NCI-H446 (cell line): ENCODE results near the gene TCEA3.

Experiments
- DNase-seq, 2 experiments: peaks; one replicate each; lab custom pipeline; 2025; lab: John Stamatoyannopoulos, UW

TCEA3 gene

DNA sequence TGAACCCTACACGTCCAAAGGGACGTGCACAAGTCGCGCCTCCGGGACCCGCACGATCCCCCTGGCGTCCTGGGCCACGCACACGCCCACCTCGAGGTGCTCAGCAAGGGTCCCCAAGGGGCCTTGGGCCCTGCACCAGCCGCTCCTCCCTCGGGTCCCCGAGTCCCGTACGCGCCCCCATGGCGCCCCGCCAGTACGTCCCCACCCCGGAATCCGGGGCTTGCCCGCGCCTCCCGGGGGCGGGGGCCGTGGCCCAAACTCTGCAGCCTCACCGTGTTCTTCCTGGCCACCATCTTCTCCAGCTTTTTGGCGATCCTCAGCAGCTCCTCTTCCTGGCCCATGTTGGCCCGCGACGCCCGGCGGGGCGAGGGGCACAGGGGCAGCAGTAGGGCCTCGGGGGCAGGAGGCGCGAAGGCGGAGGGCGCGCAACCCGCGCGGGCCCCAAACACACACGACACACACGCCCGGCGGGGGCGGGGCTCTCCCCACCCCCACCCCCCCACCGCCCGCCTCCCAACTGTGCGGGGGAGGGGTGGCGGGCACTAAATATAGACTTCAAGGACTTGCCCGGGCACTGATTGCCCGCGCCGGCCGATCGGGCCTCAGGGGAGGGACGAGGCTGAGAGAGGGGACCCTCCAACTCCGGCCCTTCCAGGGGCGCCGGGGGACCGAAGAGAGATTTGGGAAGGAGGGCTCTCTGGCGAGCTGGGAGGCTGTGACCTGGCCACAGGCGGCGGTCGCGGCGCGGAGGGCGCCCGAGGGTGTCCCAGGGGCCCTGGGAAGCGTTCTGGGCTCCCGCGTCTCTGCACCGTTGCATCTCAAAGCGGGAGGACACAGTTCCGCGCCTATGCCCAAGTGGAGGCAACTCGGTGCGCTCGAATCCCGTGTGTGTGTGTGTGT, at the start of gene TCEA3:
TCEA3 (minus strand) TSS at position 456 of the 900 bp plus-strand sequence; CDS start at position 341, 115 bp downstream.
- DNase-seq: no peak

DNA sequence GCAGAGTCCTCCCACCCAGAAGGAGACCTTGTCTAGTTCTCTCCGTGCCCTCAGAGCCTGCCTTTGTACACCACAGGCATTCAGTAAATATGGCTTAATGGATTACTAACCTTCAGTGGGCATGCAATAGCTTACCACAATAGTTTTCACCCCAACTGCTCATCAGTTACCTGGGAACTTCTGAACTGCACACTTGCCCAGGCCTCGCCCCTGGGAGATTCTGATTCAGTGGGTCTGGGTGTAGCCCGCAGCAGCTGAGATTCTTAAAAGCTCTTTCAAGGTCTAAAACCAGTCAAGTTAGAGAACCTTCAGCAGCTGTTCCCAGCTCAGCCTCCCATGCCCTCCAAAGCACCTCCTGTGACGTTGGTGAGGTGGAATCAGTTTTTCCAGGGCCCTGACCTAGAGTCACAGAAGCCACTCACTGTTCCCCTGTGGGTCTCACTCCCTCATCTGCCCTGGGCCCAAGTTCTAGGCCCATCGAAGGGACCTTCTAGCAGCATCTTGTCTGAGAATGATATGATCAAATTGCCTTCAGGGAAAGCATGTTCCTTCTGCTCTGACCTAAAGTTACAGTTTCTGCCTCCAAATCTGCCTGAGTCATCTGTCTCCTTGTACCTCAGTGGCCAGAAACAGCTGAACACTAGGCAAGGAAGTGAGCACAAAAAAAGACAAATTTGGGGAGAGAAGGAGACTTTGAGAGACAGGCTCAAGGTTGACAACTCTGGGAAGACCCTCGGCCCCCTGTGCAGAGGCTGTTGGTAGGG, 48.7 kb upstream of the TCEA3 start:
- DNase-seq: no peak

DNA sequence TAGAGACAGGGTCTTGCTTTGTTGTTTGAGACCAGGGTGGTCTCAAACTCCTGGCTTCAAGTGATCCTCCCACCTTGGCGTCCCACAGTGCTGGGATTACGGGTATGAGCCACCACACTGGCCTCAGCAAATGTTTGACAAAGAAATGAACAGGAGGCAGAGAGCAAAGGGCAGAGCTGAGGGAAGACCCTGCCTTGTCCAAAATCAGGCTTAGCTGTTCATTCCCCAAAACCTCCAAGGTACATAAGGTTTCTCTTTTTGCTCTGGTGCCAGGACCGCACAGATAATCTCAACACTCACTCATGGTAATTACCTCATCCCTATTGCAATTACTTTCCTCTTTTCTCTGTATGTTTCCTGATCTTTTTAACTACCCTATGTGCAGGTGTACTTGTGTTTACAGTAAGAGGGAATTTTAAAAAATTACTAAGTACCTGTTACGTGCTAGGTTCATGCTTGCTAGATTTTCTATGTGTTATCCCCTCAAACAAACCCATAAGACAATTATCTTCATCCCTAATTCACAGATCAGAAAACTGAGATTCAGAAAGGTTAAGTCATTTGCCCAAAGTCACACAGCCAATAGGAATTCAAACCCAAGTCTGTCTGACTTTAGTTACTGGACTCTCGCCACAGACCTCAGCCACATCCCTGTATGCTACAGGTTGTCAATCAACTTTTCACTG, 47.9 kb upstream of the TCEA3 start:
- no peak for DNase-seq

DNA sequence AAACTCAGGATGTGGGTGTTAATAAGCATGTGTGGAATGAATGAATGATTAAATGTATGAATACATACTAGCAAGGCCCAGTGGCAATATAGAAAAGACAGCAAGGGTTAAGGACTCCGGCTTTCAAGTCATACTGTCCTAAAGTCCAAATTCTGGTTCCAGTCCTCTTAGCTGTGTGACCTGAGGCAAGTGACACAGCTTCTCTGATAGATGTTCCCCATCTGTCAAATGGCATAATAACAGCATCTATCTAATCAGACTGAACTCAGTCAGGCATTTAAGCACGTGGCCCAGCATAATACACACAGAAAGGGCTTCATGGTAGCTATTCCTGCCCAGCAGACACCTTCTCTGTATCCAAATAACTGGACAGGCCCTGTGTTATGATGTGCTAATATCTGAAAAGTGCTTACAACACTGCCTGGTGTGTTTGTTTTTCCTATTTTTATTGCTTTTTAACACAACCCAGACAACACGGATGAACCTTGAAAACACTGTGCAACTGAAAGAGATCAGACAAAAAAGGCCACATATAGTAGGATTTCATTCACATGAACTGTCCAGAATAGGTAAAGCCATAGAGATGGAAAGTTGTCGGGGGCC, 47.0 kb upstream of the TCEA3 start:
- DNase-seq: no peak

DNA sequence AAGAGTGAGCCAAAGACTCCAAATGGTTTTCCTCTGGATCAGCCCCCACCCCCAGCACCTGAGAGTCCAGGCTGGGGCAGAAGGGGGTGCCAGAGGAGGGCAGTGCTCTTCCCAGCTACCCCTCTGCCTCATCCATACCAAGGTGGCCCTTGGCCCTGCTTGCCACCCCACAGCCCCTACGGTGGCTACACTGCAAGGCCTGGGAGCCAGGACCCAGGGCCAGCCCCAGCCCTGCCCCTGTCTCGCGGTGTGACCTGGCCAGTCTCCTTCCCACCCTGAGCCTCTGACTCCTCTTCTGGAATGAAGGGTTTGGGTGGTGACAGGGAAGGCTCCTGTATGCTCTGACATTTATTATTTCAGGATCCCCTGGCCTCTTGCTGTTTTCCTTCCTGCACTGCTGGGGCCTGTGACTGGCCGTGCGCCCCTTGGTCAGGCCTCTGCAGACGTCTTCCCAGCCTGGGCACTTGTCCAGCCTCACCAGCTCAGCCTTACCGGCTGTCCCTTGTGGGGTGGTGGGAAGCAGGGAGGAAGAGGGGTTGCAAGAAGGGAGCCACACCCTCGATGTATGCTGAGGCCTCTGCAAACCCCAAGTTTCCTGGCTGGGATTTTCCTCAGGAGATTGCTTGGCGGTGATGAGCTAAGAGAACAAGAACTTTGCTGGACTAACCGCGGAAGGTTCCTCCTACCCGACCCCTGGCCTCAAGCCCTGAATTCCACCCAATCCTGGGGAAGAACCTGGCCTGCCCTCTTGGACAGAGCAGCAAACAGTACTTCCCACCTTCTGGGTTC, 45.9 kb upstream of the TCEA3 start:
- no peak for DNase-seq

DNA sequence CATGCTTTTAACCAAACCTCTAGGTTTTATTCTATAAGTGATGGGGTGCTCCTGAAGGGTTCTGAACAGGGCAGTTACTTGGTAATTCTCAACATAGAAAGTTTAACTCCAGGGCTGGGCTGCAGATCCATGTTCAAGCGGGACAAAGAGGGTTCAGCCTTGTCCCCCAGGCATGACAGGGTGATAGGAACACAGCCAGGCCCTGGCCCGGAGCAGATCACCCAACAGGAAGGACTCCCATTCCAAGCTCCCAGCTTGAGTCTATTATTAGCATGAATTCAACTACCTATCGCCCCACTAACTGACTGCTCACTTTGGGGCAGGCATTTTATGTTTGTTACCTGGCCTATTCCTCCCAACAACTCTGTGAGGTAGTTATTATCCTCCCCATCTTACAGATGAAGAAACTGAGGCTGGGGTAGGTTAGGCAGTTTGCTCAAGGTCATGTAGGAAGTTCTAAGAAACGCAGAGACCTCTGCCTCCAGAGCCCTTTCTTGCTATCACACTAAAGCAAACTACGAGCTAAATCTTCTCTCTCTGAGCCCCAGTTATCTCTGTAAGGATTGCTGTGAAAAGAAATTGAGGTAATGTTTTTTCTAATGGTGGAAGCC, 44.9 kb upstream of the TCEA3 start:
- DNase-seq: no peak

DNA sequence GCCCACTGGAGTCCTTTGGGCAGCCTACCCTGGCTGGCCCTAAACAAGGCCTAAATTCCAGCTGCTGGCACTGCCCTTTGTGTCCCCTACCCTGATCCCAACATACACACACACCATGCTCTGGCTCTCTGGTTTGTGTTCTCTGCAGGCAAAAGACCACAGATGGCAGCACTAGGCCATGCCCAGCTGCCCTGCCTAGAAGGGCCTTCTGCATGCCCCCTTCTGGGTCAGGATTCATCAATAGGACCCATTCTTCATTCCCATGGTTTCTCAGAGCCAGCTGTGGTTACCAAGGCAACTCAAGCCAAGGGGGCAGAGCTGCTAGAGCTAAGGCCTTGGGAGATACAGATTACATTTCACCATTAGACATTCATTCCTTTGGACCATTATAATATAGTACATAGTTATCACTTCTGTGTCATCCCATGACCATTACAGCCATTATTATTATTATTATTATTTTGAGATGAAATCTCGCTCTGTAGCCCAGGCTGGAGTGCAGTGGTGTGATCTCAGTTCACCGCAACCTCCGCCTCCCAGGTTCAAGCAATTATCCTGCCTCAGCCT, 42.0 kb upstream of the TCEA3 start:
- no peak for DNase-seq

DNA sequence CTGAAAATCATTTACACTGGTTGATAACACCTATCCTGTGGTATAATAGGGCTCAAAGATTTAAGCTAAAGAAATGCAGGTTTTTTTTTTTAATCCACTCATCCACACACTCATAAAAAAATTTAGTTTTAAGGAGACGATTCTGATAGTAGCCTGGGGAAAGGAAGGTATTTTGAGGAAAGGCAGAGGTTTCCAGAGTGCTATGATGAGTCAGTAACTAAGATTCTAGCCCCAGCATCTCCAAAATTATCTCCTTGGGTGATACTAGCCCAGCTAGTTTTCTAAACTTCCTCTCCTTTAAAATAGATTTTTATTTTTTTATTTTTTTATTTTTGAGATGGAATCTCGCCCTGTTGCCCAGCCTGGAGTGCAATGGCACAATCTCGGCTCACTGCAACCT, 38.7 kb upstream of the TCEA3 start:
- DNase-seq: no peak

DNA sequence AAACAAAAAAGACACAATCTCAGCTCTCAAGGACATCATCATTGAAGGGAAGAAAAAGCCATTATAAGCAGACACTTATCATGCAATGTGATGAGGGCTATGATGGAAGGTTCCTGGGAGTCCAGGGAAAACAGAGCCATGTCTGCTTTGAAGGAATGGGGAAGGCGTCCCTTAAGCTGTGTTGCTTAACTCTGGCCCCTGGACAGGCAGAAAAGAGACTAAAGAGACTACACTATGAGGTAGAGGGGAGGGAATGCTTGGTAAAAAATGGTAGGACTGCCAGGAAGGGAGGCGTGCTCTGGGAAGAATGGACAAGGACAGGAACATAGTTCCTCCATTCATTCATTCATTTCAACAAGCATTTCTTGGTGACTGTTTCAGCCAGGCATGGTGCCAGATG, 38.2 kb upstream of the TCEA3 start:
- DNase-seq: no peak

DNA sequence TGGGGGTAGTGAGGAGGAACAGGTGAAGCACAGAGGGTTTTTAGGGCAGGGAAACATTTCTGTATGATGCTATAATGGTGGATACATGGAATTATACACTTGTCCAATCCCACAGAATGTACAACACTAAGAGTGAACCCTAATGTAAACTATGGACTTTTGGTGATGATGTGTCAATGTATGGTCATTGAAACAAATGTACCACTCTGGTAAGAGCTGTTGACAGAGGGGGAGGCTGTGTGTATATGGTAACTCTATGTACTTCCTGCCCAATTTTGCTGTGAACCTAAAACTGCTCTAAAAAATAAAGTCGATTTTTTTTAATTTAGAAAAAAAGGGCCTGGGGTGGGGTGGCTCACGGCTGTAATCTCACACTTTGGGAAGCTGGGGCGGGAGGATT, 36.5 kb upstream of the TCEA3 start:
- DNase-seq: no peak

DNA sequence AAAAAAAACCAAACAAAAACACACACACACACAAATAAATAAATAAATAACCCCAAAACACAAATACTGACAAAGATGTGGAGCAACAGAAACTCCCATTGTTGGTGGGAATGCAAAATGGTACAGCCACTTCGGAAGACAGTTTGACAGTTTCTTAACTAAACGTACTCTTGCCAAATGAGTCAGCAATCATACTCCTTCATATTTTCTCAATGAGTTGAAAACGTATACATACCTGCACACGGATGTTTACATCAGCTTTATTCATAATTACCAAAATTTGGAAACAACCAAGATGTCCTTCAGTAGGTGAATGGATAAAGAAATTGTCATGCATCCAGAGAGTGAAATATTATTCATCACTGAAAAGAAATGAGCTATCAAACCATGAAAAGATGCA, 36.0 kb upstream of the TCEA3 start:
- DNase-seq: no peak

DNA sequence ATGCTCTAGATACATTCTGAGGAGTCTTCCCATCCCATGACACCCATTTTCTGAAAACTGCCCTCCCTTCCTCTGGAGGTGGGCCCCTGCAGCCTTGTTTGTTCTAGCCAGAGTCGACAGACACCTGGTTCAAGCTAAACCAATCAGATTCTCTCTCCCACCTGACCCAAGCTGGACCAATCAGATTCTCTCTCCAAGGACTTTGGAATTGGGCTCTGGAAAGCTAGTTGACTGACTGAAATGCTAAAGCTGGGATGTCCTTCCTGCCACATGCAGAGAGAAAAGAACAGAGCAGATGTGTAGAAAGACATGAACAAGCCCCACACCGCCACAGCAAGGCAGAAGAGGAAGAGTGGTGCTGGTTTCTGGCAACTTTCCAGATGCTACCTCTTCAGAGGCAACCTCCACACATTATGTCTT, 34.8 kb upstream of the TCEA3 start:
- no peak for DNase-seq

DNA sequence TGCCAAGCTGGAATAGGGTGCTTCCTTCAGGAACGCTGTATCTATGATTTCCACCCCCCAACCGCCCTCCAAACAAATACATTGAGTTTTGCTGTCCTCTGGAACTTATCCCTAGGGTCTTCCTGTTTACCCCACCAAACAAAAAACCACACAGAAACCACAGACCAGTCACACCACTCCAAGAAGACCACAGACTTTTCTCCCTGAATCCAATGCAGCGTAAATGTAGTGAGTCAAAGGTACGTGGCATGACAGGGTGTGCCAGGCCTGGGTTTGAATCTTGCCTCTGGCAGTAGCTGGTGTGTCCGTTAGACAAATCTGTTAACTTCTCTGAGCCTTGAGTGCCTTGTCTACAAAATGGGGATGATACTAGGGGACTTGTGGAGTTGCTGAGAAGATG, 31.7 kb upstream of the TCEA3 start:
- DNase-seq: no peak

DNA sequence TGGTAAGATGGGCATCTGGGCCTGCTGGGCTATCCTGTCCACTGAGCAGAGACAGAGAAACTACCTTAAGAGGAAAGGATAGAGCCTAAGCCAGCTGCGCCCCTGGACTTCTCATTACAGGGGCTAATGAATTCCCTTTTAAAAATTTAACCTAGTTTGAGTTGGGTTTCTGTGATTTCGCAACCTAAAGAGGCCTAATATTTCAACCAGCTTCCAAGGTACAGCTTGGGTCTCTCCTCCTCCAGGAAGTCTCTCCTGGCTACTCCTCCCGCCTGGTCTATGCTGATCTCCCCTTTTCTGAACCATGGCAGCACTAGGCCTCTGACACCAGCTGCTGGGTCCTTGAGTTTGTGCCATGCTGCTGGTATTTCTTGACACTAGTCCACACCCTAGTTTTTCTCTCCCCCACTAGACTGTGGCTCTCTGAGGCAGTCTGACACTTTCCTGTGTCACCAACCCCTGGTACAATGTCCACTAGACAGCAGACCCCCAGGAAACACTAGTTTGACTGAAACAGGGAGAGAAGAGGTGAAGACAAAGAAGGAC, 29.0 kb upstream of the TCEA3 start:
- DNase-seq: no peak

DNA sequence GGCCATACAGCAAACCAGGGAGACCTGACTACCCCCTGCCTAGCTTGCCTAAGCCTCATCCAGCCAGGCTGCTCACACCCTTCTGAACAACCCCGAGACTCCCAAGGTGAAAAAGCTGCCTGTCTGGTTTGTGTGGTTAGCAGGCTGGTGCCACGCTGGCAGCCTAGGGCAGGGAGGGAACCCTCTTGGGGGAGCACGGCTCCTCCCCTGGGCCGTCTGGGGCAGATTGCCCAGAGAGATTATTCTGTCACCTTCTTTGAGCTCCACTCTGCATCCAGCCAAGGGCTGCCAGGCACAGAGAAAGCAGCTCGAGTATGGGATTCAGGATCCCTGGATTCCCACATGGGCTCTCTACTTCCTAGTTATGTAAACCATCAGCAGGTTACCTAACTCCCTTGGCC, 27.5 kb upstream of the TCEA3 start:
- DNase-seq: no peak

DNA sequence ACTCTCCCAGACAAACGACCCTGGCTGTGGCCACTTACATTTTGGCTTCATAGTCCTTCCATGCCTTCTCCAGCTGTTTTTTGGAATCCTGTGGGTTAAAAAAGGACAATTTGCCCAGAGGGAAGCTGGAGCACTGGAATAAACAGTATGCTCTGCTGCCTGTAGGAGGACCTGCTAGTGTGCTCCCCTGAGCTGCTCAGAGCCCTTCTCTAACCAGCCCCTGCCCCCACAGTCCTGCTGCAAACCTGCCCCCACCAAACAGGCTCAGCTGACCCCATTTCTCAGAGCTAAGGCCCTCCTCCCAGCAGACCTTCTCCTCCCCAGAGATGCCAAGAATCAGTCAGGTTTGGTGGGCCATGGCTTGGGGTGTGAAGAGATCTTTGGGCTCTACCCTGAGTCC, 26.9 kb upstream of the TCEA3 start:
- no peak for DNase-seq

DNA sequence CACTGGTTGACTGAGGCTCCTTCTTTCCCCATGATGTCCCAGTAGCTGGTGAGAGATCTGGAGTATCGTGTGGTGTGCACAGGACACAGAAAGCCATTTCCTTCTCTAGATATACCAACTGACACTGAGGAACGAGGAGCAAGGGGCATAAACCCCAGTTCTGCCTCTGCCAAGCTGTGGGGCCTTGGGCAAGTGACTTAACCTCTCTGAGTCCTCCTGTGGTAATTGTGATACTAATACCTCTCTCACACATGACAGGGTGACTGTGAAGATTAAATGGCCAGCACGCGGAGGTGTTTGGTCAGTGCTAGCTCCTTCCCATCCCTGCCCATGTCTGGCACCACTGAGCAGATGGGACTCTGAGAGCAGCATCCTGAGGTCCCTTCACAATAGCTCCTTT, 26.3 kb upstream of the TCEA3 start:
- DNase-seq: no peak

DNA sequence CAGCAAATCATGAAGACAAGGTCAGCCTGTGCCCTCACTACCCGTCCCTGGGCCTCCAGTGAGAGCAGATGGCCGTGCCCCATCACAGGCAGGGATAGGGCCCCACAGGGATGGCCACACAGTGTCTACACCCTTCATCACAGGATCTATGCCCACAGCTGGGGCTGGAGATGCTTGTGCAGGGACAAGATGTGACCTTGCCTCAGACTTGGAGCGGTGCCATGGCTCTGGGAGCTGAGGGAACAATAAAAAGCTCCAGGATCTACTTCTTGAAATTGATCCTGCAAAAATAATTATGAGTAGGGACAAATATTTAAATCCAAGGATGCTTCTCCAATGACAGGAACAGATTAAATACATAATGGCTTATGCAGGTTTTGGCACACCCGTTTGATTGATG, 25.4 kb upstream of the TCEA3 start:
- DNase-seq: no peak

DNA sequence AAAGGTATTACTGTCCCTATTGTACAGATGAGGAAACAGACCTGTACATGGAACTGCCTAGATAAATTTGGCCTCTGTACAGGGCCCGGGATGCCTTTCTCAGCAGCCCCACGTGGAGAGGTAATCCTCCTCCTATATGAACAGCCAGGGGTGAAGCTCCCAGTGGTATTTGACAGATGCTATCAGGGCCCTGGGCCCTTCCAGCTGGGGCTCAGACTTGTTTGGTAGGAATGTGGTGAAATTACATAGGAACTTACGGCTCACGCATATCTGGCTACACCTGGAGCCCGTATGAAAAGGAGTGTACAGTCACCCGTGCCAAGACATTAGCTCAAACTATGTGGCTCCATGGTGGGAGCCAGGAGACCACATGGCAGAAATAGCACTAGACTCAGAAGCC, 24.8 kb upstream of the TCEA3 start:
- no peak for DNase-seq

DNA sequence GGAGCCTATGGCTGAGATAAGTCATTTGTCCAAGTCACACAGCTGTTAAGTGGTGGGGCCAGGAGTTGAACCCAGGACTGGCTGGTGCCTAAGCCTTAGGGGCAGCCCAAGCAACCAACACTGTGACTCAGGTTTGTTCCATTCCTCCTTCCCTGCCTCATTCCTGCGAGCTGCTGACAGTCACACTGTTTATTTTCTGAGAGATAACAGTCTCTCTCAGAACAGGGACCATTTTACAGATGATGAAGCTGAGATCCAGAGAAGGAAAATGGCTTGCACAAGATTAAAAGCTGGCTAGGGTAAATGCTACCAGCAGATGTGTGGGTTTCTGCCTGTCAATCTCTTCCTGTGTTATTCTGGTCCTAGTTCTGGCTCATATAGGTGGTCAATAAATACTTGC, 24.3 kb upstream of the TCEA3 start:
- no peak for DNase-seq
